Erythroblast (primary cell): ENCODE data around the gene RTL10.

Source experiments
- GATA1 ChIP-seq: IDR thresholded peaks from 2 replicates; pipeline ENCODE4 v1.6.1; 2011; ENCODE audit warnings: low read depth, mild to moderate bottlenecking, control low read depth, low read length, moderate library complexity
- POLR2A ChIP-seq: IDR thresholded peaks from 2 replicates; pipeline ENCODE4 v1.6.1; 2011; ENCODE audit warnings: mild to moderate bottlenecking, low read length

GRCh38 chr22:19867617-19868016, 12.9 kb upstream of the RTL10 start:
- TF ChIP-seq POLR2A, result no peak
- no peak for TF ChIP-seq GATA1
